Calu3 (cell line): ENCODE measurements around the gene SMCO4. TPM values are rescaled to one million over a fixed set of nuclear protein-coding genes. Genes with fewer than 3 reads are reported as not detected.

ENCODE experiments used
- BruUV-seq: library from RNA; stranded (reverse); fragments of 400-500 nt; replicated peaks from 2 replicates; lab custom pipeline; 2021; lab: Mats Ljungman, UMichigan
- CTCF ChIA-PET: fragments of 300-600 bp; sonication (Branson Sonifier 250); formaldehyde crosslinking; loops from one replicate; lab custom pipeline; 2022; ENCODE audit warnings: antibody characterized with exemption; lab: Charles Lee
- DNase-seq: peaks from one replicate; pipeline ENCODE4 v3.0.0; 2022
- H3K27ac Mint-ChIP-seq: one replicate; pipeline ENCODE4 v1.8.0; 2022; ENCODE audit warnings: mixed read lengths; ENCODE audit not compliant: unreplicated experiment
- H3K27me3 Mint-ChIP-seq: one replicate; pipeline ENCODE4 v1.8.0; 2022; ENCODE audit warnings: mixed read lengths; ENCODE audit not compliant: unreplicated experiment
- H3K36me3 Mint-ChIP-seq: one replicate; pipeline ENCODE4 v1.8.0; 2022; ENCODE audit warnings: mild to moderate bottlenecking, moderate library complexity, mixed read lengths; ENCODE audit not compliant: insufficient read depth, unreplicated experiment
- H3K4me1 Mint-ChIP-seq: one replicate; pipeline ENCODE4 v1.8.0; 2022; ENCODE audit warnings: mild to moderate bottlenecking, low read depth, mixed read lengths; ENCODE audit not compliant: unreplicated experiment
- H3K4me3 Mint-ChIP-seq: one replicate; pipeline ENCODE4 v1.8.0; 2022; ENCODE audit warnings: mild to moderate bottlenecking, low read depth, moderate library complexity, mixed read lengths; ENCODE audit not compliant: unreplicated experiment
- H3K9me3 Mint-ChIP-seq: one replicate; pipeline ENCODE4 v1.8.0; 2022; ENCODE audit warnings: low read depth, mixed read lengths; ENCODE audit not compliant: unreplicated experiment
- intact Hi-C: fragments of 100-400 bp; cut with micrococcal nuclease; formaldehyde crosslinking; loops from one replicate; pipeline ENCODE4 v1.10.0; 2022; ENCODE audit not compliant: unreplicated experiment
- total RNA-seq: library from RNA; stranded (reverse); gene quantifications from 2 replicates; pipeline ENCODE4 v1.2.3, GENCODE V29; 2022
- TF ChIP-seq, protein P1 (sequence below): fragments of 200-600 bp; IDR thresholded peaks from one replicate; pipeline ENCODE4 v1.8.0; 2022; ENCODE audit warnings: antibody characterized with exemption; ENCODE audit not compliant: unreplicated experiment

Gene SMCO4
- total RNA-seq, 1 experiment from 2014 or later, result 16.4 TPM

DNA sequence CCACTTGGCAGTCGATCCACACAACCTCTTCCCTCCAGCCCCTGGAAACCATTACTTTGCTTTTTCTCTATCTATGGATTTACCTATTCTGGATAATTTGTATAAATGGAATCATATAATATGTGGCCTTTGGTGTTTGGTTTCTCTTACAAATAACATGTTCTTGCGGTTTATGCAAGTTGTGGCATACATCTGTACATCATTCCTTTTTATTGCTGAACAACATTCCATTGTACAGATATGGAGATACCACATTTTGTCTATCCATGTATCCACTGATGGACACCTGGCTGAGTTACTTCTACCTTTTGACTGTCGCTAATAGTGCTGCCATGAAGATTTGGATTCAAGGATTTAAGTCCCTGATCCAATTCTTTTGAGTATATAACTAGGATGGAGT lies 25.1 kb downstream of the SMCO4 start:
- Mint-ChIP-seq H3K27ac (no peak overlapping the region), H3K9me3 (no peaks in the 10 kb centered on the region), H3K4me1 (peaks cover 19% of the 10 kb centered on the region), H3K36me3 (no peaks in the 10 kb centered on the region), H3K4me3 (no peak overlapping the region), H3K27me3 (no peaks in the 10 kb centered on the region)
- TF ChIP-seq, protein P1, sequence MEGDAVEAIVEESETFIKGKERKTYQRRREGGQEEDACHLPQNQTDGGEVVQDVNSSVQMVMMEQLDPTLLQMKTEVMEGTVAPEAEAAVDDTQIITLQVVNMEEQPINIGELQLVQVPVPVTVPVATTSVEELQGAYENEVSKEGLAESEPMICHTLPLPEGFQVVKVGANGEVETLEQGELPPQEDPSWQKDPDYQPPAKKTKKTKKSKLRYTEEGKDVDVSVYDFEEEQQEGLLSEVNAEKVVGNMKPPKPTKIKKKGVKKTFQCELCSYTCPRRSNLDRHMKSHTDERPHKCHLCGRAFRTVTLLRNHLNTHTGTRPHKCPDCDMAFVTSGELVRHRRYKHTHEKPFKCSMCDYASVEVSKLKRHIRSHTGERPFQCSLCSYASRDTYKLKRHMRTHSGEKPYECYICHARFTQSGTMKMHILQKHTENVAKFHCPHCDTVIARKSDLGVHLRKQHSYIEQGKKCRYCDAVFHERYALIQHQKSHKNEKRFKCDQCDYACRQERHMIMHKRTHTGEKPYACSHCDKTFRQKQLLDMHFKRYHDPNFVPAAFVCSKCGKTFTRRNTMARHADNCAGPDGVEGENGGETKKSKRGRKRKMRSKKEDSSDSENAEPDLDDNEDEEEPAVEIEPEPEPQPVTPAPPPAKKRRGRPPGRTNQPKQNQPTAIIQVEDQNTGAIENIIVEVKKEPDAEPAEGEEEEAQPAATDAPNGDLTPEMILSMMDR, result no peak
- BruUV-seq, result no TSS peak
- intact Hi-C loops, result no loop called here
- no peak for DNase-seq
- CTCF ChIA-PET, result no interaction called here

DNA sequence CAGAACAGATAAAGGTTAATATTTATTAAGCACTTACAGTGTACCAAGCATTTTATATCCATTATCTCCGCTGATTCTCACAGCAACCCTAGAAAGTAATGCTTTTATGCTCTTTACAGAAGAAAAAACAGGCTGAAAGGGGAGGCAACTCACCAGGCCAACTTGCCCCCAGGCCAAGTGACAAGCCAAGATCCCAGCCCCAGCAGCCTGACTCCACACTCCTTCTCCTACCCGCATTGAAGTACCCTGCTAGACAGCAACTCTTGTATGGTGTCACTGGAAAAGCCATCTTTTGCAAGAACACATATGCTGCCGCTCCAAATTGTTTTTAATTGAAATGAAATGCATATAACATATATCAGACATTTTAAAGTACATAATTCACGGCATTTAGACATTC lies 25.6 kb downstream of the SMCO4 start:
- H3K36me3 Mint-ChIP-seq, result no peaks in the 10 kb centered on the region
- no peak overlapping the region for H3K4me3 Mint-ChIP-seq
- H3K27ac Mint-ChIP-seq, result no peak overlapping the region
- intact Hi-C loops, result no loop called here
- no peaks in the 10 kb centered on the region for H3K9me3 Mint-ChIP-seq
- TF ChIP-seq, protein P1, result no peak
- no TSS peak for BruUV-seq
- H3K4me1 Mint-ChIP-seq, result peaks cover 19% of the 10 kb centered on the region
- CTCF ChIA-PET, result no interaction called here
- no peaks in the 10 kb centered on the region for H3K27me3 Mint-ChIP-seq
- no peak for DNase-seq

DNA sequence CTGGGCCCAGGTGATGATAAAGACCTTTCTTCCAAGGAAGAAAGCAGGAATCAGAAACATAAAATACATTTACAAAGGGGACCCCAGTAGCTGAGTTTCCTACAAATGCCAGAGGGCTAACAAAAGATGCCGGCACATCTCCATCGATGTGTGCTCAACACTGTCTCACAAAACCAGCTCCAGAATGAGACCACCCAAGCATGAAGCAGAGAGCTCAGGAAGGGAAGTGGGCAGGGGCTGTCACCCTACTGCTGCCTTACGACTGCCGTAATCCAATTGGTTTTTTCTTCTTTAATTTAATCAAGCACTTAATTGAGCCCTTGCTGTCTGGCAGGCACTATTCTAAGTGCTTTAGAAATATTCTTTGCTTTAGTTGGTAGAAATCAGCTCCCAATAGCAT lies 26.1 kb downstream of the SMCO4 start:
- no TSS peak for BruUV-seq
- DNase-seq, result no peak
- no peak overlapping the region for H3K27ac Mint-ChIP-seq

DNA sequence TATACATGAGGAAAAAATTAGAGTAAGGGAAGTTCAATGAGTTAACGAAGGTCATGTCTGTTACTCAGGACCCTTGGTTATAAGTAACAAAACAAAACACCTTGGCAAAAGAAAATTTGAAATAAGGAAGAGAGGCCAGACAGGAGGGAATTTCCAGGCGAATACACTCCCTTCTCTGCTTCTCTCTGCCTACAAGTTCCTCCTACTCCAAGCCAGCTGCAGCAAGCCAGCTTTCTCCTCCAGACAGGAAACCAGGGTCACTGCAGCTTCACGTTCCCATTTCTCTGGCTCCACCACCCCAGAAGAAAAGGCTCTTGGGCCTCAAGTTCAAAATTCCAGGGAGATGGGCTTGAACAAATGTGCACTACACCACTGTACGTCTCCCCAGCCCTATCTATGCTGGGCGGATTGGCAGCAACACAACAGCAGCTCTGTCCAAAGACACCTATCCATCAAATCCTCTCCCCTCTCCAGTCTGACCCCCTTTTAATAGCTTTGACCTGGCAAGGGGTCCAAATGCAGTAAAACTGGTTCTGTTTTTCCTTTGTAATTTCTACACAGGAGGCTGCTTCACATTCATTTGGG lies 27.7 kb downstream of the SMCO4 start:
- CTCF ChIA-PET, result no interaction called here
- no peak for DNase-seq
- intact Hi-C loops, result no loop called here
- H3K36me3 Mint-ChIP-seq, result no peaks in the 10 kb centered on the region
- no peak overlapping the region for H3K27ac Mint-ChIP-seq
- H3K4me1 Mint-ChIP-seq, result peaks cover 10% of the 10 kb centered on the region
- H3K9me3 Mint-ChIP-seq, result no peaks in the 10 kb centered on the region
- no peaks in the 10 kb centered on the region for H3K27me3 Mint-ChIP-seq
- H3K4me3 Mint-ChIP-seq, result no peak overlapping the region
- no TSS peak for BruUV-seq
- TF ChIP-seq, protein P1, result no peak

More for the DNA sequence above, 26.1 kb downstream of the SMCO4 start:
- Mint-ChIP-seq H3K9me3 (no peaks in the 10 kb centered on the region), H3K36me3 (no peaks in the 10 kb centered on the region), H3K4me1 (peaks cover 19% of the 10 kb centered on the region), H3K27me3 (no peaks in the 10 kb centered on the region), H3K4me3 (no peak overlapping the region)
- CTCF ChIA-PET, result no interaction called here
- TF ChIP-seq, protein P1, result no peak
- intact Hi-C loops, result no loop called here
